VCaP (cell line): ENCODE data around the gene LZTFL1.

ENCODE experiments used
- H3K27ac ChIP-seq: fragments of 450-650 bp; 2 replicates; pipeline ENCODE4 v1.5.1; 2017
- TF ChIP-seq, protein P1 (sequence below): fragments of 450-650 bp; conservative IDR thresholded peaks from 2 replicates; pipeline ENCODE4 v1.5.1; 2017; ENCODE audit warnings: mild to moderate bottlenecking, moderate library complexity

LZTFL1 gene

DNA sequence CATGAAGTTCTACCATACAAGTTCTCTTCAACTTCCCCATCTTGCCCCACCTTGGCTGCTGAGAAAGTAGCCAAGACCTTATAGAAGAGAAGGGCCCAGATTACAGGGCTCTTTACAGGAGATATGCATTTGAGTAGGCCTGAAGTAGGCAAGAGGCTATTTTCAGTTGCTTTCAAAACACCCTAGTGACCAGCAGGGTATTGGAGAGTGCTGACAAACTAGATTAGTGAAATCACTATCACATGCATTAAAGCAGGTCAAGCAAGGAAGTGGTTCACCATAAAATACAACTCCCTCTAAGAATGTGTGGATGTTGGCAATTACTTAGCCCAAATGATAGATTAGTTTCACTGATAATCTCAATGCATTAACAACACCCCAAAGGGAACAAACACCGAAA lies 2.7 kb upstream of the LZTFL1 start:
- H3K27ac ChIP-seq, result no peak overlapping the region
- TF ChIP-seq, protein P1, sequence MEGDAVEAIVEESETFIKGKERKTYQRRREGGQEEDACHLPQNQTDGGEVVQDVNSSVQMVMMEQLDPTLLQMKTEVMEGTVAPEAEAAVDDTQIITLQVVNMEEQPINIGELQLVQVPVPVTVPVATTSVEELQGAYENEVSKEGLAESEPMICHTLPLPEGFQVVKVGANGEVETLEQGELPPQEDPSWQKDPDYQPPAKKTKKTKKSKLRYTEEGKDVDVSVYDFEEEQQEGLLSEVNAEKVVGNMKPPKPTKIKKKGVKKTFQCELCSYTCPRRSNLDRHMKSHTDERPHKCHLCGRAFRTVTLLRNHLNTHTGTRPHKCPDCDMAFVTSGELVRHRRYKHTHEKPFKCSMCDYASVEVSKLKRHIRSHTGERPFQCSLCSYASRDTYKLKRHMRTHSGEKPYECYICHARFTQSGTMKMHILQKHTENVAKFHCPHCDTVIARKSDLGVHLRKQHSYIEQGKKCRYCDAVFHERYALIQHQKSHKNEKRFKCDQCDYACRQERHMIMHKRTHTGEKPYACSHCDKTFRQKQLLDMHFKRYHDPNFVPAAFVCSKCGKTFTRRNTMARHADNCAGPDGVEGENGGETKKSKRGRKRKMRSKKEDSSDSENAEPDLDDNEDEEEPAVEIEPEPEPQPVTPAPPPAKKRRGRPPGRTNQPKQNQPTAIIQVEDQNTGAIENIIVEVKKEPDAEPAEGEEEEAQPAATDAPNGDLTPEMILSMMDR, result no peak

DNA sequence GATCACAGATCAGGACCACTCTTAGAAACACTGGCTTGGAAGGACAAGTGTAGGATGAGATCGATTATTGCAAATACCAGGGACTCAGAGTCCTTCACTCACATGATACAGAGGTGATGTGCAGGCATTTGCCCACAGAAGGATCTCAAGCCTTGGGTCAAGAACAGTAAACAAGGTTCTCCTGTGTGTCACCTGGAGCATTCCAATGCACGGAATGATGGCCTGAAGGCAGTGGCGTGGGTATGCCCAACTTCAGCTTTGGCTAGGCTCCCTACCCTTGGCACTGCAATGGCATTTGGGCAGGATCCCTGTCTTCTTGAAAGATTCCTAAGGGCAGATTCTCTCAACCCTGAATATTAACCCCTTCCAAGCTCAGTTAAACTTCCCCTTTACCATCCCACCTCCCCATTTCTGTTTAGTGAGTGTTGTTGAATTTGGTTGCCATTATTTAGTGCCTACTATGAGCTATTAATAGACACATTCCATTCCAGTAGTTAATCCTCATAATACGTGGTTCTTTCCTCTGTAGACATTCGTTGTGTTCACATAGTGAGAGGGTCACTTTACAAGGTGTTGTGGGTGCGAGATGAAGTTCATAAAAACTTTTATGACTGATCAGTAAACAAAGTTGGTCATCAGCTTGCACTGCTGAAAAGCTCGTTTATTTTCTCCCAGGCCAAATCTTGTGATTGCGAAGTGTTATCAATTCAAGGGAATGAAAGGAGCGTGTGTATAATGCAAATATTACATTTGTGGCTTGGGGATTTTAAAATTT lies 1.1 kb upstream of the LZTFL1 start:
- H3K27ac ChIP-seq, result no peak overlapping the region
- TF ChIP-seq, protein P1, result no peak

DNA sequence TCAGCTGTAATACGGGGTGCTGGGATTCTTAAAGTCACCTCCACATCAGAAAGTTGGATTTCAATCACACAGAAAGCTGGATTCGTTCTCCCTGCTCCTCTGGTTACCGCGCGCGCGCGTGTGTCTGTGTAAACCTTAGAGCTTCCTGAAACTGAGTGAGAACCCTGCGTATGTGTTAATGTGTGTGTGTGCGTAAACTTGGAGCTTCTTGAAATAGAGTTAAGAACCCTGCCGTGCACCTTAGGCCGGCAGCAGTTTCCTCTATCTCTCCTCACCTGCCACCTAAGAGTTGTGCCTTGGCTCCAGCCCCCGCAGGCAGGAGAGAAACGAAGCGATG lies 531 bp downstream of the LZTFL1 start:
- H3K27ac ChIP-seq, result peak overlapping the region; percentile 52; the same call in 1 of the 2 replicates
- TF ChIP-seq, protein P1, result no peak

DNA sequence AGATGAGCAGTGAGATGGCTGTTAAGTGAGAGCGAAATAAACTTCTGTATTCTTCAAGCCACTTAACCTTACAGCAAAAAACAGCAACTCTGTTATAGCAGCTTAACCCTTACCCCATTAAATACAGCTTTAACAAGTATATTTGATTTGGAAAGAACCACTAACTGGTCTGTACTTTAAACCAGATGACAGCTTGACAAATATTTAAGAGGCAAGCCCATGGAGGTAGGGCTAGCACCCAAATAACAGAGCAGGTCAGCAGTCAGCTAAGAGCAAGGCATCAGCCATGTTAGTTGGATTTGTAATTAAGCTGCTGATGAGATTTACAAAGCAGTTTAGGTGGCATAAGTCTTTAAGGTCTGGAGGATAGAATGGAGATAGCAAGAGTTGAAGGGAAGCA lies 3.5 kb downstream of the LZTFL1 start:
- TF ChIP-seq, protein P1, result no peak
- no peak overlapping the region for H3K27ac ChIP-seq

DNA sequence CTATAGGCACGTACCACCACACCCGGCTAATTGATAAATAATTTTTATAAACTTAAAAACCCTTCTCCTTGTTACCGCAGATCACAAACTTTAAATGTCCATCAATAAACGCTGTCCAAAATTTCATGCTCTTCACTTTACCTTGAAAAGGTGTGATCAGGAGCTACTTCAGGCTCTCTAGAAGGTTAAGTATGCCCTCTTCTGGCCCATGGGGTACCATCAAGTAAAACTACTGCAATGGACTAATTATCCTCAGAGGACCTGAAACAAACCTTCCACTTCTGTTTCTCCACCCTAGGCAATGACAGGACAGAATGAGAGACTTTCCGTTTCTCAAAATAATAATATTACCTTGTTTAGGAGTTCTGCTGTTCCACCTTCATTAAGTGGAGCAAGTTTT lies 9.2 kb downstream of the LZTFL1 start:
- TF ChIP-seq, protein P1, result peak; percentile 80

DNA sequence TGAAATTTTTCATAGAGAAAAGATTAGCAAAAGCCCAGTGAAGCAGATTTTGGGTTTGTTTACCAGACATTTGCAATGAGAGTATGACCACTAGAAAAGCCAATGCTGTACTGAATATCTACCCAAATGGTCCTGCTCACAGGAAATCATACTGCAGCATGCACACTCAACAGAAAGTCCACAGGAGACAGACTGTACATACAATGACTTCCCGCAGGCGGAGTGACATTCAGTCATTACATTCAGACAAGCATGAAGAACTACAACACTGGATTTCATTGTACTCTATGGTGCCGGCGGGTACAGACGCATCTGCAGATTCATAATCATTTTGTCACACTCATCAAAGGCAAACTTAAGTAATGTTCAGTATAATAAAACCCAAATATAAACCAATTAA lies 11.8 kb downstream of the LZTFL1 start:
- TF ChIP-seq, protein P1, result no peak
- H3K27ac ChIP-seq, result no peak overlapping the region

More for the DNA sequence above, 9.2 kb downstream of the LZTFL1 start:
- no peak overlapping the region for H3K27ac ChIP-seq

DNA sequence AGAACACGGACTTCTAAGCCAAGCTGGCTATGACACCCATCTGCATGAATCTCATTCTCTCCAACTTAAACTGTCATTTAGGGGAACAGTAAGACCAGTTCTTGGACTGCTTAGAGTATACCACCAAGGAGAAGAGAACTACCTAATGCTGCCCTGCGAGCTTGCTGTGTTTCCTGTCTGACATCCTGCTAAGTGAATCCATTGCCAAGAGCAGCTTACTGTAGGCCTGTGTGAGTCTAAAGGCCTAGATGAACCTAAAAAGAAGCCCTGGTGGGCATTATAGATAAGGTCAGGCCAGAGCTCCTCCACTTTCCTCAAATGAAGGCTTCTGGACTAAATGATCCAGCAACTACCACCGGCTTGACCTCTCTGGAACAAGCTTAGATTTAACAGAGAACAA lies 15.0 kb downstream of the LZTFL1 start:
- H3K27ac ChIP-seq, result no peak overlapping the region
- TF ChIP-seq, protein P1, result no peak
